ENCODE data around the gene CTDSP1. TPM values are rescaled to one million over a fixed set of nuclear protein-coding genes. Genes with fewer than 3 reads are reported as not detected.
A peak's percentile ranks its signal among the peaks of the same experiment; 100 is the strongest.

CTDSP1 gene
- total RNA-seq, 1 experiment from 2014 or later = 52.3 TPM

DNA sequence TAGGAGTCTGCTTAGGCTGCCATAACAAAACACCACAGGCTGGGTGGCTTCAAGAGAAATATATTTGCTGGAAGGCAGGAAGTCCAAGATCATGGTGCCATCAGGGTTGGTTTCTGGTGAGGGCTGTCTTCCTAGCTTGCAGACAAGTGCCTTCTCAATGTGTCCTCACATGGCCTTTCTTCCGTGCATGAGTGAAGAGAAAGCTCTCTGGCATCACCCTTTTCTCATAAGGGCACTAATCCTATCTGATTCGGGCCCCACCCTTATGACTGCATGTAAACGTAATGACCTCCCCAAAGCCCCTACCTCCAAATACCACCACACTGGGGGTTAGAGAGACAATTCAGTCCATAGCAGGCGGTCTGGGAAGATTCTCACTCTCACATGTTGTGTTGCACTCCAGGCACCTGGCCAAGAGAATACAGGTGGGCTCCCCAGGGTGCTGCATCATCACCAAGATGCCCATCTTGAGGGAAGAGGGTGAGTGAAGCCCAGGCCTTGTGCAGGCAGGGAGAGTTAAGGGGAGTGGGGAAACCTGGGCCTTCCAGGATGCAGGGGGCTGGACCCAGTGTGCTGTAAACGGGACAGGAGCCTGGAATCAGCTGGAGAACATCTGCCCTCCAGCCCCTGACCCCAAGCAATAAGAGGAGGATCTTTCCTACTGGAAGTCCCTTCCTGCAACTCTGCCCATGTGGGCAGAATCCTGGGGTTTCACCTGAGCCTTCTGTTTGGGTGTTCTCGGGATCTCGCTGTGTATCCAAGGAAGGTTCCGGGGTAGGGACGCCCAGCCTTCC is 32.9 kb upstream of the CTDSP1 start:
- Histone ChIP-seq H3K27me3 (ENCODE audit: insufficient read depth, low read length) (no peaks in the 10 kb centered on the region), H3K79me2 (ENCODE audit: insufficient read depth, low read length) (no peaks in the 10 kb centered on the region), H3K4me1 (ENCODE audit: insufficient read depth, low read length) (no peaks in the 10 kb centered on the region), H2BK5ac (ENCODE audit: insufficient read length, low read length) (no peak overlapping the region), H3K23ac (ENCODE audit: insufficient read length, low read depth, low read length) (no peak overlapping the region), H4K8ac (replicated peaks; ENCODE audit: insufficient read length, low read depth, low read length) (no peak overlapping the region), H3K4me2 (ENCODE audit: insufficient read depth, insufficient read length, low read length) (peak overlapping the region; percentile 57), H3K4ac (ENCODE audit: low read depth, low read length) (no peak overlapping the region), H2AFZ (ENCODE audit: low read length) (no peak overlapping the region), H3K14ac (ENCODE audit: insufficient read depth, low read length) (no peak overlapping the region), H3K9ac (ENCODE audit: extremely low read depth, insufficient read length, low read length) (no peak overlapping the region), H3T11ph (ENCODE audit: low read length) (no peak overlapping the region), H4K5ac (ENCODE audit: insufficient read length, low read depth, low read length) (no peak overlapping the region), H4K91ac (ENCODE audit: insufficient read length, low read depth, low read length) (no peak overlapping the region), H2BK120ac (ENCODE audit: low read depth, low read length, poor library complexity, severe bottlenecking) (no peak overlapping the region), H3K9me3 (ENCODE audit: control insufficient read depth, low read depth, low read length) (no peaks in the 10 kb centered on the region), H2BK12ac (ENCODE audit: insufficient read length, low read depth, low read length) (no peak overlapping the region), H2AK5ac (ENCODE audit: insufficient read length, low read length) (no peak overlapping the region), H3K27ac (ENCODE audit: insufficient read length, low read depth, low read length) (no peak overlapping the region), H3K56ac (ENCODE audit: insufficient read length, low read depth, low read length) (no peak overlapping the region), H2BK15ac (ENCODE audit: low read depth, low read length) (no peak overlapping the region), H3K18ac (ENCODE audit: insufficient read length, low read depth, low read length) (no peak overlapping the region), H3K79me1 (ENCODE audit: insufficient read depth, low read depth, low read length, poor library complexity, severe bottlenecking) (no peaks in the 10 kb centered on the region), H4K20me1 (ENCODE audit: control insufficient read depth, insufficient read depth, insufficient read length) (no peaks in the 10 kb centered on the region), H3K23me2 (ENCODE audit: insufficient read length, low read depth, low read length, poor library complexity, severe bottlenecking) (no peaks in the 10 kb centered on the region), H2BK20ac (ENCODE audit: low read depth, low read length, poor library complexity, severe bottlenecking) (no peak overlapping the region)
- no CpG with 5 or more reads among the region's 9 CpGs for WGBS (ENCODE audit: extremely low coverage, insufficient read length, low lambda C conversion rate)
- DNase-seq = no peak
- Mint-ChIP-seq H3K4me1 (peaks cover 9% of the 10 kb centered on the region in 2 experiments), H3K27ac (peak overlapping the region in 1 of 3 experiments; percentile 73; a peak in 1 of 7 replicates), H3K27me3 (ENCODE audit: low read depth) (peaks cover 4% of the 10 kb centered on the region; the same call in 1 of the 2 replicates), H3K9me3 (no peaks in the 10 kb centered on the region; a peak in 1 of 5 replicates), H3K4me3 (peak overlapping the region; percentile 76 to 82), H3K36me3 (ENCODE audit: insufficient read depth in 1 of 3, low read depth in 3 of 3) (no peaks in the 10 kb centered on the region)
- TF ChIP-seq, protein P1, sequence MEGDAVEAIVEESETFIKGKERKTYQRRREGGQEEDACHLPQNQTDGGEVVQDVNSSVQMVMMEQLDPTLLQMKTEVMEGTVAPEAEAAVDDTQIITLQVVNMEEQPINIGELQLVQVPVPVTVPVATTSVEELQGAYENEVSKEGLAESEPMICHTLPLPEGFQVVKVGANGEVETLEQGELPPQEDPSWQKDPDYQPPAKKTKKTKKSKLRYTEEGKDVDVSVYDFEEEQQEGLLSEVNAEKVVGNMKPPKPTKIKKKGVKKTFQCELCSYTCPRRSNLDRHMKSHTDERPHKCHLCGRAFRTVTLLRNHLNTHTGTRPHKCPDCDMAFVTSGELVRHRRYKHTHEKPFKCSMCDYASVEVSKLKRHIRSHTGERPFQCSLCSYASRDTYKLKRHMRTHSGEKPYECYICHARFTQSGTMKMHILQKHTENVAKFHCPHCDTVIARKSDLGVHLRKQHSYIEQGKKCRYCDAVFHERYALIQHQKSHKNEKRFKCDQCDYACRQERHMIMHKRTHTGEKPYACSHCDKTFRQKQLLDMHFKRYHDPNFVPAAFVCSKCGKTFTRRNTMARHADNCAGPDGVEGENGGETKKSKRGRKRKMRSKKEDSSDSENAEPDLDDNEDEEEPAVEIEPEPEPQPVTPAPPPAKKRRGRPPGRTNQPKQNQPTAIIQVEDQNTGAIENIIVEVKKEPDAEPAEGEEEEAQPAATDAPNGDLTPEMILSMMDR (conservative IDR thresholded peaks at IDR 0.05) = no peak

Data from H9 (cell line).